Measurements from ENCODE around the gene MYOF. TPM values are rescaled to one million over a fixed set of nuclear protein-coding genes. Genes with fewer than 3 reads are reported as not detected.

MYOF gene
- total RNA-seq, 1 donor: 379 TPM

GRCh38 chr10:93376372-93377293 is 105.5 kb downstream of the MYOF start:
- no peaks in the 10 kb centered on the region for H3K9me3 ChIP-seq (ENCODE audit: low read depth, low read length)
- peak; percentile 76 for DNase-seq (ENCODE audit: insufficient read length, low spot score, missing footprints)
- peak overlapping the region; percentile 93 for H3K27ac ChIP-seq (ENCODE audit: low read depth, low read length)
- TF ChIP-seq CTCF (IDR thresholded peaks at IDR 0.05; ENCODE audit: extremely low read depth, low read depth, low read length): peak; percentile 97
- peaks cover 78% of the 10 kb centered on the region for H3K36me3 ChIP-seq (ENCODE audit: insufficient read depth, low read length)
- H4K20me1 ChIP-seq (ENCODE audit: insufficient read depth, low read length): no peaks in the 10 kb centered on the region
- no peaks in the 10 kb centered on the region for H3K27me3 ChIP-seq (ENCODE audit: insufficient read depth, low read length)
- H3K4me2 ChIP-seq (ENCODE audit: insufficient read depth, low read length): peak overlapping the region; percentile 41
- H3K4me3 ChIP-seq (ENCODE audit: insufficient read depth, low read length): peak overlapping the region; percentile 18
- H3K4me1 ChIP-seq (ENCODE audit: insufficient read depth, low read length): peaks cover 50% of the 10 kb centered on the region
- H3K79me2 ChIP-seq (ENCODE audit: insufficient read depth, low read length): peaks cover 24% of the 10 kb centered on the region
- H2AFZ ChIP-seq (ENCODE audit: low read length): no peak overlapping the region

- Histone ChIP-seq H3K27me3 (ENCODE audit: insufficient read depth, low read length) (no peaks in the 10 kb centered on the region), H2AFZ (ENCODE audit: low read length) (no peak overlapping the region), H4K20me1 (ENCODE audit: insufficient read depth, low read length) (no peaks in the 10 kb centered on the region), H3K36me3 (ENCODE audit: insufficient read depth, low read length) (peaks cover 94% of the 10 kb centered on the region), H3K27ac (ENCODE audit: low read depth, low read length) (no peak overlapping the region), H3K4me2 (ENCODE audit: insufficient read depth, low read length) (no peak overlapping the region), H3K4me1 (ENCODE audit: insufficient read depth, low read length) (no peaks in the 10 kb centered on the region), H3K9me3 (ENCODE audit: low read depth, low read length) (no peaks in the 10 kb centered on the region), H3K79me2 (ENCODE audit: insufficient read depth, low read length) (peaks cover 21% of the 10 kb centered on the region), H3K4me3 (ENCODE audit: insufficient read depth, low read length) (no peak overlapping the region)
- no peak for TF ChIP-seq CTCF (IDR thresholded peaks at IDR 0.05; ENCODE audit: extremely low read depth, low read depth, low read length)
- DNase-seq (ENCODE audit: insufficient read length, low spot score, missing footprints): no peak
Measured at GRCh38 chr10:93370961-93371360, 111.2 kb downstream of the MYOF start.

- no peak for DNase-seq (ENCODE audit: insufficient read length, low spot score, missing footprints)
Measured at GRCh38 chr10:93369588-93370164, 112.5 kb downstream of the MYOF start.

More at GRCh38 chr10:93369588-93370164, 112.5 kb downstream of the MYOF start:
- H3K4me3 ChIP-seq (ENCODE audit: insufficient read depth, low read length): no peak overlapping the region
- no peak for TF ChIP-seq CTCF (IDR thresholded peaks at IDR 0.05; ENCODE audit: extremely low read depth, low read depth, low read length)
- H3K4me2 ChIP-seq (ENCODE audit: insufficient read depth, low read length): no peak overlapping the region
- H3K9me3 ChIP-seq (ENCODE audit: low read depth, low read length): no peaks in the 10 kb centered on the region
- H3K4me1 ChIP-seq (ENCODE audit: insufficient read depth, low read length): no peaks in the 10 kb centered on the region
- H3K79me2 ChIP-seq (ENCODE audit: insufficient read depth, low read length): peaks cover 18% of the 10 kb centered on the region
- H3K36me3 ChIP-seq (ENCODE audit: insufficient read depth, low read length): peaks cover 94% of the 10 kb centered on the region
- no peak overlapping the region for H2AFZ ChIP-seq (ENCODE audit: low read length)
- H3K27ac ChIP-seq (ENCODE audit: low read depth, low read length): no peak overlapping the region
- H4K20me1 ChIP-seq (ENCODE audit: insufficient read depth, low read length): no peaks in the 10 kb centered on the region
- no peaks in the 10 kb centered on the region for H3K27me3 ChIP-seq (ENCODE audit: insufficient read depth, low read length)

All from osteoblast (primary cell).